Right hindlimb (tissue), 1 donor: Measurements from ENCODE around the gene SFXN5.
A peak's percentile ranks its signal among the peaks of the same experiment; 100 is the strongest.
"Not testable (repeated sequence)": the region's sequence is repeated elsewhere in the genome, so short reads cannot be mapped to it uniquely, and the experiment has no call there.

Experiments
- DNase-seq: peaks from one replicate; pipeline ENCODE4 v3.0.0-alpha.2; 2018

SFXN5 gene

DNA sequence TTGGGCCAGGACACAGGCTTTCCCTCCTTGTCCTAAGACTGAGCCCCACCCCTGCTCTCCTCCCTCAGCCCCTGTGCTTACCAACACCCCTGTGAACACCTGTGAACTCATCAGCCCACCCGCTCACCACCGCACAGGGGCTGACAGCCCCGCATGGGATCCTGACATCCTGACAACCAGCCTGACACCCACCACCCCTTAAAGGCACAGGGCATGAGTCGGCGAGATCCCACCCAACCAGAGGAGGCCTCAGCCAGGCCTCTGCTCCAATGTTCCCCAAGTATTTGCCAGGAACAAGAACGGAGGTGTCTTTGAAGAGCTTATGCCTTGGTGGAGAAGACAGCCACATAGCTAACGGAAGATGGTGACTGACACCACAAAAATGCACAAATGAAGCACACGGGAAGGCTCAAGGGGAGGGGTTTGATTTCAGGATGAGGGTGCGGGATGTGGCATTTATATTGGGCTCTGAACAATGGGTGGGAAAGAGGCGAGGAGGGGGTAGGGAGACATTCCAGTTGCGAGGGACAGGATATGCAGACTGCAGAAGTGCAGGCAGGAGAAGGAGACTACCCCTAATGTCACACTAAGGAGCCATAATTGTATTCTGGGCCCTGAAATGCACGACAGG, 30.2 kb upstream of the SFXN5 start:
- no peak for DNase-seq

DNA sequence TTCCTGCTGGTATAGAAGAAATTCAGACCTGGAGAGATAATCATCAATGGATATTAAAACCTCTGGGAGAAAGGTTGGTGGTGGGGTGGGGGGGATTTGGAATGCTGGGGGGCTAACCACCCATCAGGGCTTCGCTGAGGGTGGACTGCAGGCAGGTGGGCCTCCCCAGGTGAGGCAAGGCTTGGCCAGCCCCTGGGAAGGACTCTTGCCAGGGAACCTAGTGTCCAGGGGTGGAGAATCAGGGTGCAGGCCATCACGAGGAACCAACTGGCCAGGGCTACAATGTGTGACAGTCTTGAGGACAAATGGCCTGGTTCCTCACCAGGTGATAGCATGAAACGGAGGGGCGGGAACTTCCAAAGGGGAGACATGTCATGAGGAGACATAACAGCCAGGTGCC, 29.4 kb upstream of the SFXN5 start:
- no peak for DNase-seq

DNA sequence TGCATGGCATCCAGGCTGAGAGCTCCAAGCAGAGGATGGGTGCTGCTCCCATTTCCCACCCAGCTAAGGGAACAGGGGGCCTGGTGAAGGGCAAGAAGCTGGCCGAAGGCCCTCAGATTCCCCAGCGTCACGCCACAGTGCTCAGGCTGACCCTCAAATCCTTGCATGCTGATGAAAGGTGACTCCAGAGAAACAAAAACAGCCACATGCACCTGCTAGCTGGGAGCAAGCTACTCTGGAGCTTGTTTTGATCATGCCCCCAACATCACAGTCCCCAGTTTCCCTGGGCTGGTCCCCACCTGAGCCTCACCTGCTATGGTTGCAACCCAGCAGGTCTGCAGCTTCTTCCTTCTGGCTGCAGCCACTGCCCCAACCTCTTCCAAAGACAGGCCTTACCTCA, 28.0 kb upstream of the SFXN5 start:
- DNase-seq: no peak

DNA sequence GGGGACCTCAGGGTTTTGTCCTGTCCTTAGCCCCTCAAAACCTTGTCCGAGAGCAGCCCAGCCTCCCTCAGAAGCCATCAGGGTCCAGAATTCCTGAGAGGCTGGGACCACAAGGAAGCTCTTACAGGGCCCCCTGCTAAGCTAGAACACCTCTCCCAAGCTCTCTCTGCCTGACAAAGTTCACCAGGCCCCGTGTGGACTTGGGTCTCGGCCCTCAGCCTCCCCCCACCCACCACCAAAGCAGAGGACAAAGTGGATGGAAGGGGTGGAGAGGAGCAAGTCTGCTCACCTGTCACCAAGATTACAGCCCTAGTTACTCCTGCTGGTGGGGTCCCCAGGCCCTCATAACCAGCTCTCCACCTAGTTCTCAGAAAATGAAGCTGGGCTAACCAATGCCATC, 24.4 kb upstream of the SFXN5 start:
- no peak for DNase-seq

DNA sequence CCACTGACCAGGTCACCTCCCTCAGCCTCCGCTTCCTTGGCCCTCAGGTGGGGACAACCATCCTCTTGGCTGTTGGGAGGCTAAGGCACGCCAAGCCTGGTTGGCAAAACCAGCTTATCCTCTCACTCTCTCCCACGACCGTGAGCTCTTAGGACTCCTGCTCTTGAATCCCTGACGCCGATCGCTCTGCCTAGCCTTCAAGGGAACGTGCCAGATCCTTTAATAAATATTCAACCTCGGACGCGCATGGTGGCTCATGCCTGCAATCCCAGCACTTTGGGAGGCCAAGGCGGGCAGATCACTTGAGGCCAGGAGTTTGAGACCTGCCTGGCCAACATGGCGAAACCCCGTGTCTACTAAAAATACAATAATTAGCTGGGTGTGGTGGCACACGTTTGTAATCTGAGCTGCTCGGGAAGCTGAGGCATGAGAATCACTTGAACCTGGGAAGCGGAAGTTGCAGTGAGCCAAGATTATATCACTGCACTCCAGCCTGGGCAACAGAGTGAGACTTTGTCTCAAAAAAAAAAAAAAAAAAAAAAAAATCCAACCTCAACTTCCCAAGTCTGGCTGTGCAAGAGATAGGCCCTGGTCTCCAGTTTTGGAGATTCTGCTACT, 22.2 kb upstream of the SFXN5 start:
- not testable (repeated sequence) for DNase-seq

DNA sequence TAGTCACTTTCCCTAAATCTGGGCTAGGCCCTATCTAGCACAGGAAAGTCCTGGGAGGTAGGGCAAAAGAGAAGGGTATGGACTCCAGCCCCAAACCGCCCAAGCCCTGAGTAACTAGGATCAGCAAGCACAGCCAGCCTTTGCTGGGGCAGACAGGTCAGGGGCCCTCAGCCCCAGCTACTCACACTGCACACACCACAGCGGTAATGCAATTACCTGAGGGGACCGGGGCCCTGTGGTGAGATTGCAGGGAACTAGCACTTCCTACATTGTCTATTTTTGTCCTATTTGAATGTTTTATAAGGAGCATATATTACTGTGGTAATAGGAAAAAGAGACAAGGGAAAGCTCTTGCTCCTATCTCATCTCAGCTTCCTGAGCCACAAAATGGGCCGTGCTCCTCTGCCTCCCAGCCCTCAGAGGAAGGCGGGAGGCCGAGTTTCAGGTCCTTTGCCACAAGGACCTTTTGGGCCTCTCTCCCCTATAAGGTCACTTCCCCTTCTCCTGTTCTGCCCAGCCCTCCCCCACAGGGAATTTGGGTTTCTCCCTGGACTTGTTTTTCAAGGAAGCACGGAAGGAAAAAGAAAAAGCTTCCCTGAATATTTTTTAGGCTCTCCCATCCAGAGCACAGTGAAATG, 20.8 kb upstream of the SFXN5 start:
- no peak for DNase-seq

DNA sequence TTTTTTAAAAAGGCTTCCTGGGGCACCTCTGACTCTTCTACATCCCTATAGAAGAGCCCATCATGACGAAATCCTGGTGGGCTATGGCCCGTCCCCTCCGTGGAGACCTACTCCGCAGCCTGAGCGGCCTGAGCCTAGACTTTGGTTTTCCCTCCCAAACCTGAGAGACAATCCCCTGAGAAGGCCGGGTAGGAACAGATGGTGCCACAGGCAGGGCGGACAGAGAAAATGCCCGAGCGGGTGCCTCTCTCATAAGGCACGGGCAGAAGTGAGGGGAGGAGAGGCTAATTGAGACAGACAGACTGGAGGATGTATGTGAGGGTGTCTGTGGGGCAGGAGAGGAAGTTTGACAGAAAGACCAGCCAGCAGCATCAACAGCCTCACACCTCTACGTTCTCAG, 20.2 kb upstream of the SFXN5 start:
- DNase-seq: no peak

DNA sequence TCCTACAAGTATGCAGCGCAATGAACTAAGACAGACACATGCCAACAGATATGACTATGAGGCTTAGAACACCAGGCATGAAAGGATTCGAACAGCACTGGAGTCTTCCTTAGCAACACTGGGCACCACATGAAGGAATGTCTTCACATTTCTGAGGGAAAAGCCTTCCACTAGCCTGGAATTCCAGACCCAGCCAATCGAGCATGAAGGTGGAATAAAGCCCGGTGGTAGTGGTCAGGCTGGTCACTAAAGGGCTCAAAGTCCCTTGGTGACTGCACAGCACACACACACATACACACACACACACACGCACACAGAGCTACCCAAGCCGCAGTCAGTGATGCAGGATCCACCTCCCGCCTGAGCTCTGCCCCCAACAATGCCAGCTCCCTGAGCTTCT, 19.7 kb upstream of the SFXN5 start:
- no peak for DNase-seq

DNA sequence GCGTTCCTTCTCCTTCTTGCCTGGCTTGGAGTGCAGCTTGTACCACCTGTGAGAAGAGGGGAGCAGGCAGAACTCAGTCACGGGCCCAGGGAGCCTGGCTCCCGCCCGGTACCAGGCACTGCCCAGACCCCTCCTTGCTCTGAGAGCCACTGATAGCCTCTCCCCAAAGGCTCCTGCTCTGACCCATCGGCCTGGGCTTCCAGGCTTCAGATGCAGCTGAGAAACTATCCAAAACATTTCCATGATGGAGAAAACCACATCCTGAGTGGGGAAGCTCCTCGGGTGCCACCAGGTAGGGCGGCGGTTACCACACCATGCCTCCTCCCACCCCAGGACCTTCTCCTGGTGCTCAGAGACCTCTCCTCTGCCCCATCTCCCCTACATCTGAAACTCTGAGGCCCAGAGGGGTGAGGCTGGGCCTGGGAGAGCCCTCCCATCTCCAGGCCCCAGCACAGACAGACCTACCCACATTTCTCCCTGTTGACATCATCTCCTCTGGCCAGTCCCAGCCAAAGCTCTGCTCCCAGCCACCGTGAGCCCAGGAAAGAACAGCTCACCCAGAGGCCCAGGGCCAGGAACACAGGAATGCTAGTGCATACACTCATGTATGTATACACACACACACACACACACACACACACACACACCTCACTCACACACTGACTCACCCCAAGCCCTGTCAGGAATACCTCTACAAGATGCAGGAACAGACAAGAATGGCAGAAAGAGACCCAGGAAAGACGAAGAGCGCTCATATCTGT, 17.9 kb upstream of the SFXN5 start:
- DNase-seq: peak; percentile 80

DNA sequence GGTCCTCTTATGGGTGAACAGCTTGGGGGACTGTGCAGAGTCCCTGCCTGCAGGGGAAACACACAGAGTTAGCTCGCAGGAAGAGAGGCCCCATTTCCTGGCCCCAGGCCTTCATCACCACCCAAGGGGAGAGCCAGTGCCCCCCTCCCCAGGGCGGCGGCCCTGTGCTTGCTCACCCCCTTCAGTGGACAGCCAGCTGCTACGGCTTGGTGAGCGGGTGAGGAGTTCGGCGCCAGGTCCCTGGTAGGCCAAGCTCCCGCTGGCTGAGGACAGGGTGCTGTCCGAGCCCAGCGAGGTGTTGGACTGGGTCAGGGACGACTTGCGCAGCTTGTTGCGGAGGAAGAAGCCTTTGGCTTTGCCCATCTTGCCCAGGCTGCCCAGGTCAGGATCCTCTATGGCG, 17.2 kb upstream of the SFXN5 start:
- DNase-seq: no peak

DNA sequence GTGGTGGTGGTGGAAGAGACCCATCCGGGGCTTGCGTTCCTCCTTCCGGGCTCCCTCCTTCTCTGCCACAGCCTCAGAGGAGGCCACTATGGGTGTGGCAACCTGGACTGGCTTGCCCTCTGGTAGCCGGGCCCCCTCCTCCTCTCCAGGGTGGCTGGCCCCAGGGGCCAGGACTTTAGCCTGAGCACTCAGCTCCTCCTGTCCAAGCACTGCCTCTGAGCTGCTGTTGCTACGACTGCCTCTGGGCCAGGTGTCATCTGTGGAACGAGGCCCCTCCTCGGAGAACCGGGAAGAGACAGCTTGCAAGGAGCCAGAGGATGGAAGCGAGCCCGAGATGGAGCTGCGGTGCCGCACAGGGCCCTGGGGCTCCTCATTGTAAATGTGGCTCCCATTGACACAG, 16.7 kb upstream of the SFXN5 start:
- DNase-seq: no peak

DNA sequence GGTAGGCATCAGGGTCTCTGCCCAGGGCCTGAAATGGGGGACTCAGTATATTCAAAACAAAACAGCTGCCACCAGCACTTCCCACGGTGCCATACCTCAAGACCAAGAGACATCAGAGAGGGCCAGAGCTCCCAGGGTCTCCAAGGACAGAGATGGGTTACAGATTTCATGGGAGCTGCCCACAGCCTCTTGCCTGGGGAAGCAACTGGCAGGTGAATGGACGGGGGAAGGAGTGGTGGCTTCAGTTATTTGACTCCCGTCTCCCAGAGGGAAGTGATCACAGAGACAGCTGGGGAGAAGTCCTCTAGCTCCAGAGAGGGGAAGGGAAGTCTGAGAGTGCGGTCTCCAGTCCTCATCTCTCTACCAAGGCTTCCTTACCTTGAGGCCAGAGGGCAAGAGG, 15.8 kb upstream of the SFXN5 start:
- DNase-seq: no peak

DNA sequence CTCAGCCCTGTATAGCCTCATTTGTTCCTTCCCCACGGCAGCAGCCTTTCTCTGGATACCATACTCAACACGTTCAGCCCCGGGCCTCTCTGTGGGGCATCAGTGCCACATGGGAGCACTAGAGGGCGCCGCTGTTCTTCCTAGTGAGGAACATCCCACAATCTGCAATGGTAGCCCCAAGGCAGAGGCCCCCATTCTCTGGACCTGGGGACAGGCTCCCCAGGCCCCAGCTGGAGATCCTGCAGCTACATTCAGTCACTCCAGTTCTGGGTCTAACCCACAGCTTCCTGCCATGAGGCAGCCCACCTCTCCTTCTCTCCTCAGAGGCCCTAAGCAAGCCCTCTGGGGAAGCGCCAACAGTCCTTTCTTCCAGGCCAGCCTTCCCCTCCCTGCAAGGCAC, 14.2 kb upstream of the SFXN5 start:
- peak; percentile 78 for DNase-seq

DNA sequence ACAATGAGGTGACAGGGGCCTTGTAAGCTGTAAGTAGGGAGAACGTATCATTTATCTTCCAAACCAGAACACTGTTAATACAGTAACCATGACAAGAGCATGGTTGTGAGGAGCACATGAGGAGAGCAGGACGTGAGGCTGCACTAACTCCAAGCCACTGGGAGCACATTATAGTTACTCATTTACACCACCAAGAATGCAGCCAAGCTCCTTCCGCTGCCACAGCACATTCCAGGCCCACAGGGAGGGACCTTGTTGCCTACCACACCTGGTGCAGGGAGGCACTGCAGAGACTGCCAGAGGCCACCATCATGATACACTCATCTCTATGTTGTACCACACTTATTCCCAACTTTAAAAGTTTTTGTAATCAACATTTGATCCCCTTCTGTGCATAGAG, 13.5 kb upstream of the SFXN5 start:
- no peak for DNase-seq

DNA sequence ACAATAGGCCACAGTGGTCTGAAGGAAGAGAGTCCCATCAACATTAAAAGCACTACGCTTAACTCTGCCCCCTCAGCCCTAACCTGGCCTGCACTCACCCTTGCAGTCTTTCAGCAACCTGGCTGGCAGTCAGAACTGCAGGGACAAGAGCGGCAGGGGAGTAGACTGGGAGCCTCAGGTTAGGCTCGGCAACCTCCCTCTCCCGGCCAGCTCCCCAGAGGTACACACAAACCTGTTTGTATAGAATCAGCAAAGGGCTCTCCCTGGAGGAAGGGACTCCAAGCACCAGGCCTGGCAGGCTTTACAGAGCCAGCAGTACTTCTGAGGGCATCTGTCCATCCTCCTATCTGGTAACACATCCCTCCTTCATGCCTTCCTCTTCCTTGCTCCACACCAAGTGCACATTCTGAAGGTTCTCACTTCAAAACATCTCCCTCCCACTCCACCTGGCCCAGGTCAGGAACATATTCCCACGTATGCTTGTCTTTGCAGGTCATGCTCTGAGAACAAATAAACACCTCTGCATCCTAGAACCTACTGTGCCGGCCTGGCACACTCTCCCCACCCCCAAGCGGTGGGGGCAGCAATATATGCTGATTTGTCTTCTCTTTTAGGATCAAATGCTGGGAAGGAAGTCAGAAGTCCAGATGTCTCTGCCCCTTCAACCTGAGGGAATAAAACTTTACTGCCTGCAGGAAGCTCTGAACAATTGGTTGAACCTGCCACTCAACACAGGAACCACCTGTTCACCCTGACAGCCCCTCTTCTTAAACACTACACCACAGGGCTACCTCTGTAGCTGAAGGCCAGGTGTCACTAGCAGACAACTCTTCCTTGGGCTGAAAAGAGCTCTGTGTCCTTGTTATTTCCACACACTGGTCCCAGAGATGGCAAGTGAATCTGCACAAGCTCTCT, 12.6 kb upstream of the SFXN5 start:
- no peak for DNase-seq

DNA sequence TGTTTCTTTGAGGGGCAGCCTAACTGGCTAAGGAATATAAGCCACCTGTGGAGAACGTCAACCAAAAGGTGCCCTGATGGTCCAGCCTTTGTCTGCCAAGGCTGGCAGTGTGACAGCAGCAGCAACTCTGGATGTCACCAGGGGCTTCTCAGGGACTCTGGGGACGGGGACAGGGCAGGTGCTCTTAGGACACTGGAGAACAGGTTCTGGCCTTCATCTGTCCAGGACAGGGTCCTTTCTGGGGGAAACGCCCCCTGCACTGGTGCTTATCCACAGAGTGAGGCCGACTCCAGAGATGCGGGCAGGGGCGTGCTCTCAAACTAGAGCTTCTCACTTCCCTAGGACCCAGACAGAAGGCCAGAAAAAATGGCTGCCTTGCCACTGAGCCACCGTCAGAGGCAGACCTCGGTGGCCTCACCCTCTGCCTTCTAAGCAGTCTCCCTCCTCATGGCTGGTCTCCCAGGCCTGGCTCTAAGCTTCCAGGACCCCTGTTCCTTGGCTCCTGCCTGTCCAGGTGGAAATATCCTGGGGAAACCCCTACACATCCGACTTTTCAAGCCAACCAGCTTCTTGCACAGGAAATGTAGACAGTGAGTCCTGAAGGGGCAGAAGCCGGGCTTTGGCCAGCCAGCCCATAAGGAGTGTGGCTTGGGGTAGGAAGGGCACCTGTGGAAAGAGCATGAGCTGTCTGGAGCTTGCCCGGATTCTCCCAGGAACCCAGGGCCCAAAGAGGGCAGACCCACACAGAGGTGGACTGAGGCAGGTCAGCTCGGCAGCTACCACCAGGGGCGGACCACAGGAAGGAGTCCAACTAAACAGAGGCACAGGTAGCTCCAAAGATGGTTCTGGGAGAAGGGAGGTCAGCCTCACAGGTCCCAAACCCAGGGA, 11.3 kb upstream of the SFXN5 start:
- DNase-seq: no peak

DNA sequence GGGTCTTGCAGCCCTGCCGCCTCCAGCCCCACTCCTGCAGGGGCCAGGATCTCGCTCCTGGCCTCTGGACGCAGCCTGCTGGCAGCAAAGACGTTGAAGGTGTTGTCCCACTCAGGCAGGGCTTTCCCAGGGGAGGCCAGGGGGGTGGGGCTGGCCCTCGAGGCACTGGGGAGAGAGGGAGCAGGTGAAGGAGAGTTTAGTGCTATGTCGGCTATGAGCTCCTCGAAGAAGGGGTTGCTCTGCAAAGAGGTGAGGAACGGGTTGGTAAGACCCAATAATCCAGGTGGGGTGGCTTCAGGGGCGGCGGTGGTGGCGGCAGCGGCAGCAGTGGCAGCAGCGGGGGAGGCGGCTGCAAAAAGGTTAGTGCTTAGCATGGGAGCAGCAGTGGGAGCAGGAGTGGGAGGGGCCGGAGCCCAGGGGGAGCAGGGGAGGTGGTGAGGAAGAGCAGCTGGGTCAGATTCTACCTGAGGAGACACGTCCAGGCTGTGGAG, 9.7 kb upstream of the SFXN5 start:
- no peak for DNase-seq

DNA sequence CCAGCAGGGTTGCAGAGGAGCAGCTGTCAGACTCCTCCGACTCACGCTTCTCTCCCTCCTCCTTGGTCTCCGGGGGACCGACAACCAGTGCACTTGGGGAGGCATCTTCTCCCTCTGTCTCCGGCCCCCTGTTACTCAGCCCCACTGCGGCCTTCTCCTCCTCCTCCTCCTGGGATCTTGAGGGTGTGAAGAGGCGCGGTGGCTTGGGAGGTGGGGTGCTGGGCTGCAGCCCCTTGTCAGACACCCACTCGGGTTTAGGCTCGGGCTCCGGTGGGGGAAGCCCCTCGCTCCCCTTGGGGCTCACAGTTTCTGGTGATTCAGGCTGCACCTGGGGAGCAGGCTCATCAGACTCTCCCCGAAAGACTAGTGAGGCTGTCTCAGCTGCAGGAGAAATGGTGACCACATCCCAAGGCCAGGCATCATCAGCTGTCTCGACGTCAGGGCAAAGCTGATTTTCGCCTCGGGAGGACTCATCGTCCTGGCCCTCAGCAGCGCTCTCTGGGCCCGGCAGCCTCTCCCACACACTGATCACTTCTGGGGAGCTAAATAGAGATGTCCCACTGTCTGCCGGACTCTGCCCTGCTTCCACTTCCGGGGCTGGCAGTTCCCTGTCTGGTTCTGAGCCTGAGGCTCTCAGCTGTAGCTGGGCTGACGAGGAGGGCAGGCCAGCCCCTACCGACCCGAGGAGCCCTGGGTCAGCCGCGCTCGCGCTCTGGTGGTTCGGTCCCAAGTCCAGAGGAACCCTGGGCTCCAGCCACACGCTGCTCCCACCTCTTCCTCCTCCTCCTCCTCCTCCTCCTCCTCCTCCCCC, 9.0 kb upstream of the SFXN5 start:
- DNase-seq: no peak

DNA sequence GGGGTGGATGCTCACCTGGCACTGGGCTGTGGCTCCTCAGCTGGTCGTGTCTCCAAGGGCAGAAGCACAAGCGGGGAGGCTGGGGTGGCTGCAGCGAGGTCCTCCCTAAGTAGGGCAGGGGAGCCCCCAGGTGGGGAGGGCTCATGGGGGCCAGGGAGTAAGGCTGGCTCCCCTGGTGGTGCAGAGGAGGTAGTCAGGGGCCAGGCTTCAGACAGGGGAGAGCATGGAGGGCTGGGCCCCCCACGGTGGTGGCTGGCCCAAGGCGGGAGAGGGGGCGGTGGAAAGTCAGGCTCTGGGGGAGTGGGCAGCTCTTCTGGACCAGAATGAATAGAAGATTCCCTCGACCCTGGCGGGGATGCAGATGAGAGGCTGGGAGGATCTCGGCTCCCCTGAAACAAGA, 8.1 kb upstream of the SFXN5 start:
- no peak for DNase-seq
